Liver (tissue), 9 donors: ENCODE measurements around the gene AMIGO2. TPM values are rescaled to one million over a fixed set of nuclear protein-coding genes. Genes with fewer than 3 reads are reported as not detected.
"Not testable (repeated sequence)": the region's sequence is repeated elsewhere in the genome, so short reads cannot be mapped to it uniquely, and the experiment has no call there.

Experiments
- DNase-seq: peaks from one replicate; pipeline ENCODE4 v3.0.0-alpha.2; 2017; ENCODE audit warnings: low spot score
- H3K27ac ChIP-seq, 2 donors: one replicate each; pipeline ENCODE4 v1.7.0; 2013; ENCODE audit warnings: inconsistent platforms in 2 of 2, low read length in 2 of 2, control low read depth in 1 of 2, low read depth in 1 of 2, mild to moderate bottlenecking in 1 of 2
- H3K27me3 ChIP-seq, 4 donors: one replicate each; pipeline versions ENCODE4 v1.6.1 to v1.7.0; 2013; ENCODE audit warnings: low read length in 3 of 4, inconsistent platforms in 1 of 4, mild to moderate bottlenecking in 1 of 4, moderate library complexity in 1 of 4; ENCODE audit not compliant: control insufficient read depth in 4 of 4, insufficient read depth in 4 of 4
- H3K36me3 ChIP-seq, 4 donors: one replicate each; pipeline versions ENCODE4 v1.6.1 to v1.7.0; 2013; ENCODE audit warnings: low read length in 3 of 4, mild to moderate bottlenecking in 3 of 4, low read depth in 1 of 4, moderate library complexity in 1 of 4; ENCODE audit not compliant: control insufficient read depth in 4 of 4, insufficient read depth in 3 of 4
- H3K4me1 ChIP-seq, 4 donors: one replicate each; pipeline versions ENCODE4 v1.6.1 to v1.7.0; 2013; ENCODE audit warnings: low read length in 3 of 4, mild to moderate bottlenecking in 3 of 4, moderate library complexity in 1 of 4; ENCODE audit not compliant: control insufficient read depth in 4 of 4, insufficient read depth in 4 of 4
- H3K4me3 ChIP-seq, 3 donors: one replicate each; pipeline versions ENCODE4 v1.6.1 to v1.7.0; 2013; ENCODE audit warnings: low read length in 3 of 3, control low read depth in 1 of 3, low read depth in 1 of 3, mild to moderate bottlenecking in 1 of 3
- H3K9ac ChIP-seq, 2 donors: one replicate each; pipeline ENCODE4 v1.7.0; 2013; ENCODE audit warnings: low read length in 2 of 2, mild to moderate bottlenecking in 2 of 2, moderate library complexity in 2 of 2, control low read depth in 1 of 2, low read depth in 1 of 2
- H3K9me3 ChIP-seq, 4 donors: one replicate each; pipeline versions ENCODE4 v1.6.1 to v1.7.0; 2013; ENCODE audit warnings: low read length in 3 of 4; ENCODE audit not compliant: control insufficient read depth in 4 of 4
- ATF3 ChIP-seq: IDR thresholded peaks from 2 replicates; pipeline ENCODE4 v1.6.1; 2016; ENCODE audit warnings: antibody characterized with exemption
- CTCF ChIP-seq: fragments of 150-350 bp; IDR thresholded peaks from 2 replicates; pipeline ENCODE4 v1.5.1; 2017; ENCODE audit warnings: improper control_type of control experiment, low read depth, low read length; ENCODE audit not compliant: missing input control
- EGR1 ChIP-seq, 2 donors: IDR thresholded peaks; 2 replicates each; pipeline ENCODE4 v1.6.1; 2016 to 2018; ENCODE audit warnings: antibody characterized with exemption in 2 of 2, low read depth in 2 of 2
- FOXA1 ChIP-seq: IDR thresholded peaks from 2 replicates; pipeline ENCODE4 v1.6.1; 2016; ENCODE audit warnings: antibody characterized with exemption
- GABPA ChIP-seq, 2 donors: IDR thresholded peaks in 1 of 2; conservative IDR thresholded peaks in 1 of 2; 2 replicates each; pipeline ENCODE4 v1.6.1; 2016; ENCODE audit warnings: antibody characterized with exemption in 2 of 2, mild to moderate bottlenecking in 1 of 2, moderate library complexity in 1 of 2
- HNF4A ChIP-seq, 2 donors: conservative IDR thresholded peaks; 2 replicates each; pipeline ENCODE4 v1.6.1; 2016; ENCODE audit warnings: antibody characterized with exemption in 2 of 2, mild to moderate bottlenecking in 2 of 2
- HNF4G ChIP-seq: IDR thresholded peaks from 2 replicates; pipeline ENCODE4 v1.6.1; 2016; ENCODE audit warnings: antibody characterized with exemption
- JUND ChIP-seq, 2 donors: IDR thresholded peaks; 2 replicates each; pipeline ENCODE4 v1.6.1; 2016; ENCODE audit warnings: antibody characterized with exemption in 2 of 2
- MAX ChIP-seq: IDR thresholded peaks from 2 replicates; pipeline ENCODE4 v1.6.1; 2016; ENCODE audit warnings: antibody characterized with exemption
- SP1 ChIP-seq: IDR thresholded peaks from 2 replicates; pipeline ENCODE4 v1.6.1; 2018; ENCODE audit warnings: antibody characterized with exemption, mild to moderate bottlenecking
- TAF1 ChIP-seq: conservative IDR thresholded peaks from 2 replicates; pipeline ENCODE4 v1.6.1; 2016; ENCODE audit warnings: antibody characterized with exemption, mild to moderate bottlenecking
- YY1 ChIP-seq: IDR thresholded peaks from 2 replicates; pipeline ENCODE4 v1.6.1; 2016; ENCODE audit warnings: antibody characterized with exemption, mild to moderate bottlenecking
- ZBTB33 ChIP-seq: IDR thresholded peaks from 2 replicates; pipeline ENCODE4 v1.6.1; 2016; ENCODE audit warnings: antibody characterized with exemption
- WGBS: extraction: QIAGEN DNeasy Blood & Tissue Kit; methylation state at CpG from one replicate; pipeline ENCODE4 v1.1.7; 2013; 5-methylcytosine and 5-hydroxymethylcytosine counted together
- polyA plus RNA-seq, 2 donors: library from polyadenylated mRNA; stranded (reverse) in 1 of 2; unstranded in 1 of 2; fragments of 200-250 nt in 1 of 2; fragments of >200 nt in 1 of 2; fragmentation: Nextera tagmentation in 1 of 2; extraction: Ambion mirVana in 1 of 2; gene quantifications; one replicate each; pipeline versions ENCODE4 v1.2.1 to v1.2.3, GENCODE V29; 2013 to 2015
- total RNA-seq, 2 donors: library from RNA; depleted of rRNA; stranded (reverse); fragments of >200 nt; gene quantifications; one replicate each; pipeline ENCODE4 v1.2.3, GENCODE V29; 2014
- donor health status: healthy.
- donor health status: healthy.
- donor health status: healthy.
- donor health status: healthy.
- donor health status: healthy.

AMIGO2 gene
- total and polyA plus RNA-seq, 4 donors, result 1.2 to 3.5 (median 2.3) TPM

GRCh38 chr12:47053961-47054360, 25.8 kb downstream of the AMIGO2 start:
- Histone ChIP-seq H3K27ac (no peak overlapping the region), H3K4me3 (no peak overlapping the region), H3K9ac (no peak overlapping the region), H3K27me3 (no peaks in the 10 kb centered on the region), H3K4me1 (peaks cover 0 to 1% (median 0%) of the 10 kb centered on the region in 4 donors), H3K36me3 (no peaks in the 10 kb centered on the region), H3K9me3 (peaks cover 2 to 8% (median 6%) of the 10 kb centered on the region in 4 donors)
- TF ChIP-seq MAX, result no peak
- TF ChIP-seq HNF4A (conservative IDR thresholded peaks at IDR 0.05), result no peak
- TF ChIP-seq JUND (IDR thresholded peaks at IDR 0.05), result no peak
- TF ChIP-seq HNF4G, result no peak
- TF ChIP-seq ATF3, result no peak
- TF ChIP-seq YY1, result no peak
- TF ChIP-seq SP1, result no peak
- TF ChIP-seq GABPA (IDR thresholded peaks at IDR 0.05 in 1 of 2, conservative IDR thresholded peaks at IDR 0.05 in 1 of 2), result no peak
- no peak for TF ChIP-seq EGR1 (IDR thresholded peaks at IDR 0.05; ENCODE audit: low read depth in 2 of 2)
- TF ChIP-seq FOXA1, result no peak
- DNase-seq, result no peak

- TF ChIP-seq CTCF, result no peak
- no peak for TF ChIP-seq TAF1
- no peak for TF ChIP-seq ZBTB33
- no peak for TF ChIP-seq MAX
- TF ChIP-seq SP1, result no peak
- no peak for TF ChIP-seq HNF4G
- WGBS, result 69% methylated on average over 2 of the region's 2 CpGs
- Histone ChIP-seq H3K36me3 (no peaks in the 10 kb centered on the region), H3K9ac (no peak overlapping the region), H3K4me3 (no peak overlapping the region), H3K9me3 (peaks cover 2 to 8% (median 6%) of the 10 kb centered on the region in 4 donors), H3K27me3 (no peaks in the 10 kb centered on the region), H3K4me1 (peaks cover 0 to 1% (median 0%) of the 10 kb centered on the region in 4 donors), H3K27ac (no peak overlapping the region)
- DNase-seq, result no peak
Observed at GRCh38 chr12:47052274-47052673, 27.5 kb downstream of the AMIGO2 start.

- not testable (repeated sequence) for H3K4me1 ChIP-seq, H3K9ac ChIP-seq, DNase-seq, H3K27me3 ChIP-seq, H3K36me3 ChIP-seq, H3K4me3 ChIP-seq, H3K9me3 ChIP-seq, H3K27ac ChIP-seq
- WGBS, result 83% methylated on average over 3 of the region's 3 CpGs
Observed at GRCh38 chr12:47051291-47051690, 28.5 kb downstream of the AMIGO2 start.
